B cell (primary cell): ENCODE measurements around the gene CEACAM3. TPM values are rescaled to one million over a fixed set of nuclear protein-coding genes. Genes with fewer than 3 reads are reported as not detected.

Source experiments
- ATAC-seq: fragments of 200-7000 bp; cut with Tn5 transposase; one replicate; pipeline ENCODE4 v1.10.0; 2021; ENCODE audit warnings: low read depth, mild to moderate bottlenecking, moderate number of reproducible peaks, moderate library complexity
- CTCF ChIA-PET: fragments of 350-600 bp; sonication (Branson Sonifier 250); formaldehyde crosslinking; loops from one replicate; lab custom pipeline; 2021; ENCODE audit warnings: antibody characterized with exemption, inconsistent platforms; lab: Charles Lee
- POLR2A ChIA-PET: fragments of 350-600 bp; sonication (Branson Sonifier 250); formaldehyde crosslinking; loops from one replicate; lab custom pipeline; 2021; ENCODE audit warnings: antibody characterized with exemption; lab: Charles Lee
- DNase-seq: peaks from one replicate; pipeline ENCODE4 v3.0.0; 2013
- H2AFZ ChIP-seq: 2 replicates; pipeline ENCODE4 v1.6.1; 2012; ENCODE audit warnings: mild to moderate bottlenecking, low read depth, low read length; ENCODE audit not compliant: insufficient read depth, poor library complexity, severe bottlenecking
- H3K27ac ChIP-seq, 2 donors: 1 replicate in 1 of 2; 2 replicates in 1 of 2; pipeline ENCODE4 v1.5.1; 2012 to 2013; ENCODE audit warnings: low read length in 2 of 2, mild to moderate bottlenecking in 2 of 2, moderate library complexity in 1 of 2
- H3K27me3 ChIP-seq, 4 experiments: fragments of 200-600 bp in 1 of 4; sonication (generic) in 1 of 4; replicated peaks in 1 of 4; 1 replicate in 2 of 4; 2 replicates in 2 of 4; pipeline versions ENCODE4 v1.6.1 to v1.7.0; 2013 to 2016; ENCODE audit warnings: low read length in 3 of 4, mild to moderate bottlenecking in 2 of 4, mixed read lengths in 1 of 4, moderate library complexity in 1 of 4; ENCODE audit not compliant: insufficient read depth in 4 of 4, control insufficient read depth in 3 of 4; ENCODE audit errors: control extremely low read depth in 1 of 4
- H3K36me3 ChIP-seq, 2 experiments: replicated peaks in 1 of 2; 1 replicate in 1 of 2; 2 replicates in 1 of 2; pipeline versions ENCODE4 v1.6.1 to v1.7.1; 2013; ENCODE audit warnings: low read length in 1 of 2; ENCODE audit not compliant: insufficient read depth in 2 of 2, control insufficient read depth in 1 of 2; ENCODE audit errors: control extremely low read depth in 1 of 2, extremely low read depth in 1 of 2
- H3K4me1 ChIP-seq, 2 donors: fragments of 200-600 bp in 1 of 2; sonication (generic) in 1 of 2; 1 replicate in 1 of 2; 2 replicates in 1 of 2; pipeline versions ENCODE4 v1.5.1 to v1.6.1; 2013 to 2017; ENCODE audit warnings: low read length in 2 of 2; ENCODE audit not compliant: control insufficient read depth in 2 of 2, insufficient read depth in 2 of 2
- H3K4me2 ChIP-seq: replicated peaks from 2 replicates; pipeline ENCODE3; 2012; ENCODE audit warnings: mild to moderate bottlenecking, low read depth, low read length; ENCODE audit not compliant: poor library complexity, severe bottlenecking
- H3K4me3 ChIP-seq, 5 experiments: fragments of 200-600 bp in 1 of 5; sonication (generic) in 1 of 5; 1 replicate in 3 of 5; 2 replicates in 2 of 5; pipeline versions ENCODE4 v1.5.1 to v1.7.0; 2011 to 2016; ENCODE audit warnings: low read length in 4 of 5, mild to moderate bottlenecking in 4 of 5, low read depth in 2 of 5, control low read depth in 1 of 5, moderate library complexity in 1 of 5; ENCODE audit not compliant: insufficient read depth in 1 of 5; ENCODE audit errors: control extremely low read depth in 1 of 5, extremely low read depth in 1 of 5
- H3K79me2 ChIP-seq: fragments of 200-600 bp; sonication (generic); one replicate; pipeline ENCODE4 v1.6.0; 2016; ENCODE audit warnings: low read length; ENCODE audit not compliant: control insufficient read depth, insufficient read depth
- H3K9ac ChIP-seq: fragments of 200-600 bp; sonication (generic); 2 replicates; pipeline ENCODE4 v1.6.1; 2017; ENCODE audit warnings: mild to moderate bottlenecking, low read length, moderate library complexity
- H3K9me3 ChIP-seq, 3 donors: one replicate each; pipeline versions ENCODE4 v1.6.1 to v1.7.1; 2013; ENCODE audit warnings: low read length in 2 of 3; ENCODE audit not compliant: control insufficient read depth in 2 of 3, insufficient read depth in 1 of 3; ENCODE audit errors: control extremely low read depth in 1 of 3
- H4K20me1 ChIP-seq: 2 replicates; pipeline ENCODE4 v1.6.0; 2012; ENCODE audit warnings: mild to moderate bottlenecking, low read length; ENCODE audit not compliant: insufficient read depth, control insufficient read depth, poor library complexity, severe bottlenecking
- H3K27ac Mint-ChIP-seq: one replicate; pipeline ENCODE4 v1.8.0; 2021; ENCODE audit warnings: mixed read lengths
- H3K27me3 Mint-ChIP-seq: one replicate; pipeline ENCODE4 v1.8.0; 2021; ENCODE audit warnings: mixed read lengths
- H3K4me1 Mint-ChIP-seq: one replicate; pipeline ENCODE4 v1.8.0; 2021; ENCODE audit warnings: mixed read lengths
- H3K4me3 Mint-ChIP-seq: one replicate; pipeline ENCODE4 v1.8.0; 2021; ENCODE audit warnings: mixed read lengths
- H3K9me3 Mint-ChIP-seq: one replicate; pipeline ENCODE4 v1.8.0; 2022; ENCODE audit warnings: mixed read lengths; ENCODE audit not compliant: insufficient read depth
- EZH2 ChIP-seq: IDR thresholded peaks from 2 replicates; pipeline ENCODE4 v1.6.1; 2012; ENCODE audit warnings: borderline replicate concordance, low read depth, mild to moderate bottlenecking, moderate library complexity, low read length; ENCODE audit not compliant: insufficient read depth, poor library complexity, severe bottlenecking
- WGBS: methylation state at CpG from one replicate; pipeline ENCODE4 v1.1.5; 2013; ENCODE audit warnings: missing lambda C conversion rate; ENCODE audit not compliant: insufficient coverage; 5-methylcytosine and 5-hydroxymethylcytosine counted together
- intact Hi-C: fragments of 100-400 bp; cut with micrococcal nuclease; formaldehyde crosslinking; loops from one replicate; pipeline ENCODE4 v1.10.0; 2022
- polyA plus RNA-seq: library from polyadenylated mRNA; depleted of rRNA; stranded (reverse); fragments of >200 nt; gene quantifications from 2 replicates; pipeline ENCODE4 v1.2.3, GENCODE V29; 2012
- total RNA-seq, 2 donors: library from RNA; stranded (reverse); fragments of 120-200 nt in 1 of 2; gene quantifications; 1 replicate in 1 of 2; 2 replicates in 1 of 2; pipeline versions ENCODE4 v1.2.3 to v1.2.4, GENCODE V29; 2013 to 2022
- TF ChIP-seq, protein P1 (sequence below): fragments of 200-600 bp; IDR thresholded peaks from one replicate; pipeline ENCODE4 v1.8.0; 2022; ENCODE audit warnings: antibody characterized with exemption, mild to moderate bottlenecking

Gene CEACAM3
- total and polyA plus RNA-seq, 2 donors (not counting 1 experiment from before 2014, with no cell fraction given): not detected

DNA sequence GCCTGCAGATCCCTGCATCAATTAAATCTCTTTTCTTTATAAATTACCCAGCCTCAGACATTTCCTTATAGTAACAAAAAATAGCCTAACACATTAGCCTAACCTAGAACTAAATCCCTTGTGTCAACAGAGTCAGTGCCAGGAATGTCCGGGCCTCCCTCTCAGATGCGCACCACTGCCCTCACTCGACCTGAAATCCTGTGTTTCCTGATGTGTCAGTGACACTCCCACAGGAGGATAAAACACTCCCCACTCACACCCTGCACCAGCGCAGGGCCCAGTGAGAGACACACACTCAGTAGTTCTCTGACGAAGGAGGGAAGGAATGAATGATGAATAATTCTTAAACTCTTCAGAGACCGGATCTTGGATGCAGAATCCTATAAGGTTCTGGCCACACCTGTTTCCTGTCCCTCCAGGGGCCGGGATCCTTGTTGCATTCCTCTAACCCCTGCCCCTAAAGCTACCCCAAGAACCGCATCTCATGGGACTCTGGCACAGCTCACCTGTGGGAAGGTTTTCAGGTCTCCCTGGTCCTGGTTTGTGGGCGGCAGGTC lies 3.1 kb downstream of the CEACAM3 start:
- peaks cover 35% of the 10 kb centered on the region for H3K4me1 Mint-ChIP-seq
- H3K27ac Mint-ChIP-seq: peak overlapping the region; percentile 50
- ChIA-PET POLR2A (no interaction called here), CTCF (interaction anchor here (4.9 to 5.2 kb wide), 2 partner anchors 15 to 47 kb away, joined by 22 to 23 read pairs; no protein-coding TSS in a partner anchor)
- no peaks in the 10 kb centered on the region for H3K36me3 ChIP-seq
- no peak overlapping the region for H3K4me2 ChIP-seq
- H3K4me3 ChIP-seq: peak overlapping the region in 1 of 5 experiments; percentile 21
- no peak overlapping the region for H3K27ac ChIP-seq
- H3K79me2 ChIP-seq: no peaks in the 10 kb centered on the region
- H2AFZ ChIP-seq: no peak overlapping the region
- H3K9me3 Mint-ChIP-seq: peaks cover 4% of the 10 kb centered on the region
- no peak overlapping the region for H3K4me3 Mint-ChIP-seq
- H3K9ac ChIP-seq: no peak overlapping the region
- 48% methylated on average over 6 of the region's 9 CpGs for WGBS
- ATAC-seq: no peak
- H3K27me3 ChIP-seq: peaks cover 0 to 3% (median 0%) of the 10 kb centered on the region in 4 experiments
- H4K20me1 ChIP-seq: no peaks in the 10 kb centered on the region
- intact Hi-C loops: loop anchor here (10.0 kb wide), 1 partner anchor 155 kb away; the partner anchor contains the start of gene RABAC1
- DNase-seq: no peak
- TF ChIP-seq, protein P1, sequence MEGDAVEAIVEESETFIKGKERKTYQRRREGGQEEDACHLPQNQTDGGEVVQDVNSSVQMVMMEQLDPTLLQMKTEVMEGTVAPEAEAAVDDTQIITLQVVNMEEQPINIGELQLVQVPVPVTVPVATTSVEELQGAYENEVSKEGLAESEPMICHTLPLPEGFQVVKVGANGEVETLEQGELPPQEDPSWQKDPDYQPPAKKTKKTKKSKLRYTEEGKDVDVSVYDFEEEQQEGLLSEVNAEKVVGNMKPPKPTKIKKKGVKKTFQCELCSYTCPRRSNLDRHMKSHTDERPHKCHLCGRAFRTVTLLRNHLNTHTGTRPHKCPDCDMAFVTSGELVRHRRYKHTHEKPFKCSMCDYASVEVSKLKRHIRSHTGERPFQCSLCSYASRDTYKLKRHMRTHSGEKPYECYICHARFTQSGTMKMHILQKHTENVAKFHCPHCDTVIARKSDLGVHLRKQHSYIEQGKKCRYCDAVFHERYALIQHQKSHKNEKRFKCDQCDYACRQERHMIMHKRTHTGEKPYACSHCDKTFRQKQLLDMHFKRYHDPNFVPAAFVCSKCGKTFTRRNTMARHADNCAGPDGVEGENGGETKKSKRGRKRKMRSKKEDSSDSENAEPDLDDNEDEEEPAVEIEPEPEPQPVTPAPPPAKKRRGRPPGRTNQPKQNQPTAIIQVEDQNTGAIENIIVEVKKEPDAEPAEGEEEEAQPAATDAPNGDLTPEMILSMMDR: no peak
- no peak for TF ChIP-seq EZH2
- peaks cover 0 to 5% (median 0%) of the 10 kb centered on the region in 3 donors for H3K9me3 ChIP-seq
- H3K4me1 ChIP-seq: peaks cover 30 to 34% of the 10 kb centered on the region in 2 donors
- peaks cover 3% of the 10 kb centered on the region for H3K27me3 Mint-ChIP-seq

DNA sequence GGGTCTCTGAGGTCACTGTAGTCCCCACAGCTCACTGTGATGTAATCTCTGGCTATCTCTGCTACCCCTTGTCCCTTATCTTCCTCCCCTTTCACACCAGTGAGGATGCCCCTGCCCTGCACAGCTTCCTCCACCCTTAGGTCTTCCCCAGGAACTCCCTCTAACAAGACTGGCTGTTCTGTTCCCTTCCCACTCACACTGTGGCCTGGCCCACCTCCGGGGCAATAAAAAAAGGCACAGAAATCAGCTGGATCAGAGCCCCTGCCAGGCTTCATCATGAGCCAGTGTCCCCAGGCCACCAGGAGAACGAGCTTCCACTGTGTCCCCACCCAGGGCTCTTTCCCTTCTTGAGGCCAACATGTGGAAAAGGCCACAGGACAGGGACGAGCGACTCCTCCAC lies 4.6 kb downstream of the CEACAM3 start:
- Histone ChIP-seq H3K27ac (peak overlapping the region; percentile 3 to 81), H3K4me3 (peak overlapping the region in 1 of 5 experiments; percentile 11), H3K4me1 (peaks cover 29 to 46% of the 10 kb centered on the region in 2 donors), H3K79me2 (no peaks in the 10 kb centered on the region), H2AFZ (no peak overlapping the region), H3K9me3 (peaks cover 0 to 5% (median 0%) of the 10 kb centered on the region in 3 donors), H3K4me2 (no peak overlapping the region), H3K36me3 (no peaks in the 10 kb centered on the region), H3K27me3 (peaks cover 0 to 3% (median 0%) of the 10 kb centered on the region in 4 experiments), H4K20me1 (no peaks in the 10 kb centered on the region), H3K9ac (no peak overlapping the region)
- CTCF ChIA-PET: interaction anchor here (2.5 to 7.1 kb wide), 4 partner anchors 8 to 49 kb away, joined by 16 to 63 read pairs (median 22); partner anchors contain the start of gene CEACAM3
- WGBS: 96% methylated on average over 2 of the region's 4 CpGs
- Mint-ChIP-seq H3K27ac (peak overlapping the region; percentile 86), H3K4me1 (peaks cover 39% of the 10 kb centered on the region), H3K9me3 (peaks cover 4% of the 10 kb centered on the region), H3K27me3 (no peaks in the 10 kb centered on the region), H3K4me3 (no peak overlapping the region)
- ATAC-seq: no peak
- DNase-seq: no peak
- POLR2A ChIA-PET: no interaction called here
- TF ChIP-seq, protein P1: no peak
- no peak for TF ChIP-seq EZH2
- intact Hi-C loops: no loop called here
